Activated CD4-positive, CD25-positive, alpha-beta regulatory T cell treated with anti-CD3 and anti-CD28 coated beads, Interleukin-2, amount 50 U/mL, for 24 hours (primary cell): ENCODE data around the gene PROS1.

Experiments
- ATAC-seq, 2 donors: fragments of 150-1000 bp; cut with Tn5 transposase; one replicate each; pipeline ENCODE4 v1.10.0; 2021; ENCODE audit warnings: mild to moderate bottlenecking in 1 of 2, moderate library complexity in 1 of 2

The PROS1 gene

DNA sequence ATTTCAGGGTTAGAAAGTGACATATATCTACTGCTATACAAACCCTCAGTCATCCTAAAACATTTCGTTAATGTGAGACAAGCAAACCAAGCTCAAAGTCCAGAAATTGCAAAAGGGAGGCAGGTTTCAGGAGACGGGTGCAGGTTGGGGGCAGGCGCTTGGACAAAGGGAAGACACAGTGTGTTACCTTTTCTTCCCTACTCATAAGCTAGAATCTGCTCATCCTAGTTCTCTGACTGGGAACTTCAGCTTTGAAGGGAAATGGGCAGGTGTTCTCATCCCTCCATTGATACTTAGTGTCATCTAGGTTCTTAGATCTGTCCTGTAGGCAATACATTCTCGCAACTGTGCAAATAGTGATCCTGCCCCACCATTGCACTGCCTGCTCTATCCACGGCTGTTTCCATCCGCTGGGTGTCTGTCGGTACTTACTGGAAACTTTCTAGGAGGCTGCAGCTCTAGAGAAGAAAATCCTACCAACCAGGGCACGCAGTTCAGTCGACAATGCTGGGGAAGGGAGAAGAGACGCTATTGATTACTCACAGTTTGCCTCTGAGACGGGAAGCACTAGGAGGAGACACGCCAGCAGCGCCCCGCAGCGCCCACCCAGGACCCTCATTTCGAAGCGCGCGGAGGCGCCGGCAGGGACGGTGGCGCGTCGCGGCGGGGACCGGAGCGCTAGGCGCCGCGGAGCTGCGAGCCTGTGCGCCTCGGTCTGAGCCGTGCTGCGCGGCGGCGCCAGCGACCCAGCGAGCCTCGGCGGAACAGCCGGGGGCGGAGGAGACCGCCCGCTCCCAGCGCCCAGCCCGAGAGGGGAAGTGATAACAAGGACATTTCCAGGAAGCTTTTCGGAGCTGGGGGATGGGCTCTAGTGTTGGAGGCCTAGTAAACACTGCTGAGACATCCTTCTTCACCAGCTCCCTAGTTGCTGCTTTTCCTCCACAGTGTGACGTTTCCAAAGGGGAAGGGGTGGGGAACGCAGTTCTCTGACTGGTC is at the start of gene PROS1:
PROS1 (minus strand) TSS at position 766 of the 996 bp plus-strand sequence; CDS start at position 619, 147 bp downstream.
- ATAC-seq, result peak; percentile 76 to 92

- ATAC-seq, result no peak
Observed at GRCh38 chr3:94020293-94020692, 46.6 kb upstream of the PROS1 start.

GRCh38 chr3:94019659-94020058 is 46.0 kb upstream of the PROS1 start:
- ATAC-seq, result no peak

- no peak for ATAC-seq
Observed at GRCh38 chr3:94015025-94015424, 41.3 kb upstream of the PROS1 start.

DNA sequence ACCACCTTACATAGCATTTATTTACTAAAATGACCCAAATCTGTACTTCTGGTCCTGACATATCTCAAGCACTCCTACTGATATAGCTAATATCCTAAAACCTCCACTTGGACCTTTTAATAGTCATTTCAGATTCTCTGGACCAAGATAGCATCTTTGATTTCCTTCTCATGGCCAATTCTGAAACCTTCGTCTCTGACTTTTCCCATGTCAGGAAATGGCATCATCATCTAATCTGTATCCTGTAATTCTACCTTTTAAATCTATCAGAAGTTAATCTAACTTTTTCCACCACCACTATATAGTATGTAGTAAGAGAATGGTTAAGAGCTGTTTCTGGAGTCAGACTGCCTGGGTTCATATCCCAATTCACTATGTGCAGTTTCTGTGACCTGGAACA is 38.5 kb upstream of the PROS1 start:
- ATAC-seq, result no peak

DNA sequence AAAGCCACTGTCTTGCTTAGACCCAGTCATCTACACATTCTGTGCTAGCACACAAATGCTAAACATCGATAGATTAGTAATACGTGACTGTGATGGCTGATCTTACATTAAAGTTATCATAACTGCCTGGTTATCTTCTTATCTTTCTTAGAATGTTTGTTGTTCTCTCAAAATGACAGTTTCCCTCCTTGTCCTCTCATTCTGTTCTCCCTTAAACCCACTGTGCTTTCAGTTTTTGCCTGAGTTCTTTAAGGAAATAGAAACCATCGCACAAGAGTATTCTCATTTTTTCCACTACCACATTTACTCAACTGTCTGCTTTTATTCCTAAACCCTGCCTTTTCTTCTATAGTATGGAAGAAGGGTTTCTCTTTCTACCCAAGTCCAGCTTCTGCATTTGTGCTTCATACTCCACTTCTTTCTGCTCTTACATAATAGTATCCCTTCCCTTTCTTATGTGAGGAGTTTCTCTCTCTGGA is 37.6 kb upstream of the PROS1 start:
- ATAC-seq, result peak; percentile 93 to 94

GRCh38 chr3:94009608-94010007 is 35.9 kb upstream of the PROS1 start:
- ATAC-seq, result no peak

DNA sequence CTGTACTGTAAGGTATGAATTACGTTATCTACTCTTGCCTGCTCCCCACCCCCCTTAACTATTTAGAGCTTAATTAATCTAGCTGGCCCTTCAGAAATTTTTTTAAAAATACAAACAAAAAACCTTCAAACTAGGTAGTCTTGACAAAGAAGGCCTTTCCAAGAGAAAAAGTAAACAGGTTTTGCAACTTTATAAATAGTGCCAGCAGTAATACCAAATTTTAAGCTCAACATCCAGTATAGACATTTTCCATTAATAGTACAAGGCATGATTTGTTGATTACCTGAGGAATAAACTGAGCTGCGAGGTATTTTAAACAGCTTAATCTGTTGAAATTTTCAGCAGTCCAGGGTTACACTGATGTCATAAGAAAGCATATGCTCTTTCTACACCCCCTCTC is 34.6 kb upstream of the PROS1 start:
- ATAC-seq, result no peak

DNA sequence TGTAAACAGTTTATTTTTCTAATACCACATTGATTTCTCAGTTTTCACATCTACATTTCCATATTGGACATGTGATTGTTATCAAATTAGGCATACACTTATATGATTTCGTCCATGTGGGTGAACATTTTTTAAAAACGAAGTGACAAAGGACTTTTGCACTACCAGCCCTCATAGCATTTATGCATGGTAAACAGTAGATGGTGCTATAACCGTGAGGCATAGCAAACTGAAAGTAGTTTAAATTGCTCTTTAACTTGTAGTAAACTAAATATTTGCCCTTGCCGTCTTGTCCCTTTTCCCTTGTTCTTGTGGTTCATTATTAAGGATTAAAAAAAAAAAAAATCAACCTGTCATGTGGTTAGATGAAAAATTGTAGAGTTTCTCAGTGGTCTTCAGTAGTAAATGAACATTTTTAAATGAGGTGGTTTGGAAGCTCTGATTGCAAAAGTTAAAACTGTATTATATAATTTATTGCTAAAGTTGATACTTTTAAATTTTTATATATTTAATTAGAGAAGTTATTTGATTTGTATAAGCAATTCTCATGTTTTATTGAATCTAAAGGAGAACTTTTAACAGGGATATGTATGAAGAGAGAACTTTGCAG is 30.7 kb upstream of the PROS1 start:
- ATAC-seq, result peak; percentile 56 to 64

- ATAC-seq, result no peak
Observed at GRCh38 chr3:94001827-94002495, 28.3 kb upstream of the PROS1 start.

DNA sequence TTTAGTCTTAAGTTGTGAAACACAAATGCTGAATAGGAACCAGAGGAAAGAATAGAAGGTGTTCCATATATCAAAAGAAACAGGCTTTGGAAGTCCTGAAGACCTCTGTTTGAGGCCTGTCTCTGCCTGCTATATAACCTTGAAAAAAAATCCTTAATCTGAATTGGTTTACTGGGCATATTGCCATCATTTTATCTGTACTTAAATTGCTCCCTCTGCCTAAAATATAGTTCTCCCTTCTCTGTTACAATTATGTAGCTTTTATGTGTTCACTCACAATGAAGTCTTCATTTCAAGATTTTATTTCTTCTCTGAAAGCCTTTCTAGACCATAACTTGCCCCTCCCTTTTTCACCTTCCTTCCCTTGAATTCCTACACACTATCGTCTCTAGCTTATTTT is 27.5 kb upstream of the PROS1 start:
- ATAC-seq, result no peak

DNA sequence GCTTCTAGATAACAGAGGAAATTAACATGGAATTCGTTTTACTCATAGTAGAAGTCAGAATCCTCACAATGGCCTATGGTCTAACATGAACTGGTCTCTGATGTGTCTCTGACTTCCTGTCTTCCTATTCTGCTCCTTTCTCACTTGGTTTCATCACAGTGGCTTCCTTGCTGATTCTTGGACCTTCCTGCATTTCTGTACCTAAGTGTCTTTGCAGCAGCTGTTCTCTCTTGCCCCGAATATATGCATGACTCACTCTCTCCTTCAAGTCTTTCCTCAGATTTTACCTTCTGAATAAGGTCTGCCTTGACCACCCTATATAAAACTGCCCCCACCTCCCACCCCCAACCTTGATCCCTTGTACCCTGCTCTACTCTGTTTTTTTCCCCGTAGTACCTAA is 20.4 kb upstream of the PROS1 start:
- ATAC-seq, result no peak

- no peak for ATAC-seq
Observed at GRCh38 chr3:93992207-93992606, 18.5 kb upstream of the PROS1 start.

- no peak for ATAC-seq
Observed at GRCh38 chr3:93991631-93992030, 17.9 kb upstream of the PROS1 start.

DNA sequence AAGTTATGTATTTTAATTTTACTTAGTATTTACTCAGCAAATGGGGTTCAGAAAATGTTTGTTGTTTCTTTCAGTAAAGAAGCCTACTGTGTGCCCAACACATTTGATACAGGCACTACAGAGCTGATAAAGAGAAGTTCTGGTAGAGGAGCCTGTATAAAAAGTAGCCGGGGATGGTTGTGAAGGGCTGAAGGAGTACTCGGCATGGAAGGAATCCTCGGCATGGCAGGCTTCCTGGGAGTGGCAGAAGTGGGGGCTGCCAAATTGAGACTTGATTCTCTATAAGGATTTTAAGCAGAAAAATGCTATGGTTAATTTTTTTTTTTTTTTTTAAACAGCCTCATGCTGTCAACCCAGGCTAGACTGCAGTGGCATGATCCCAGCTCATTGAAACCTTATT is 15.5 kb upstream of the PROS1 start:
- no peak for ATAC-seq

GRCh38 chr3:93988764-93989163 is 15.1 kb upstream of the PROS1 start:
- no peak for ATAC-seq

DNA sequence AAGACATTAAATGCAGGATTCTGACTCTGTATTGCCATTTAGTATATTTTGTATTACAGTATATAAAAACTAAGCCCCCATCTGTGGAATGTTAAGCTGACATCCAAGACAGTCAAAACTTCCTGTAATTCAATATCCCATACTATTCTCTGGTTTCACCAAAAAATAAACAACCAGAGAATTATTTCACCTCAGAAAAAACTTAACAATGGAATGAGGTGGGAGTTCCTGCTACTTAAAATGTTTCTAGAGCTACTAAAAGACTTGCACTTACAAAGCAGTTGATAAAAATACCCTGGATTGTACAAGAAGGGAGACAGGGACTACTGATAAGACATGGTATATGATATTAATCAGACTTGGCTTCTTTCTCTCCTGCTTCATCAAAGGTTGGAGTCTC is 14.6 kb upstream of the PROS1 start:
- ATAC-seq, result no peak

GRCh38 chr3:93984618-93985017 is 10.9 kb upstream of the PROS1 start:
- ATAC-seq, result no peak

DNA sequence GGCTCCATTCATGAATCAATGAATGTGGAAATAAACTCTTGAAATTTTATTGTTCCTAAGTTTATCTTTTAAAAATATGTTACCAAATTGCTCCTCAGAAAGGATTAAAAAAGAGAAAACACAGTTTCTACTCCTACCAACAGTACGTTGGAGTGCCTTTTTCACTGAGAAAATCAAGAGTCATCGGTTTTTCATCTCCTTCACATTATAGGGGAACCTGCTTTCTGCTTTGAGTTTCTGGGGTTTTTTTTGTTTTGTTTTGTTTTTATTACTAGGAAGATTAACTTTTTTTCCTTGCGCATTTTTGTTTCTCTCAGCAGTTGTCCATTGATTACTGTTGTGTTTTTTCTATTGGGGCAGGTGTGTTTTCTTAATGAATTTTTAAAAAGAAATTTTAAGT is 9.7 kb upstream of the PROS1 start:
- no peak for ATAC-seq

GRCh38 chr3:93981649-93982048 is 8.0 kb upstream of the PROS1 start:
- ATAC-seq, result no peak

GRCh38 chr3:93979850-93980676 is 6.4 kb upstream of the PROS1 start, which contains the start of gene ARL13B:
Gene ARL13B (plus strand): TSS chr3:93980155. CDS start chr3:93980424, 269 bp downstream.
- peak; percentile 100 for ATAC-seq

DNA sequence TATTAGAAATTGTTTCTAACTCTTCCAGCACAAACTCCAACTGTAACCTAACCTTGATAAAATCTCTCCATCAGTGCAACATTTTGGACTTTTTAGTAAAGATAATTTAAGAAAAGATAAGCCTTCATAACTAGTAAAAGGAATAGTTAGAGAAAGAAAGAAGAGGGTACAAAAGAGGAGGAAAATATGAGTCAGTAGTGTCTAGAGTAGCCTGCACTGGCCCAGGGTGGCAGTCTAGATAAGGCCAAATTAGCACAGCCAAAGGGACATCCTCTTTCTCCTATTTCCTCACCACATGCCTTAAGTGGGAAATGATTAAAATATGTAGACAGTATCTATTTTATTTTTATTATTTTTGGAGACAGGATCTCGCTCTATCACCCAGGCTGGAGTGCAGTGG is 3.7 kb downstream of the PROS1 start:
- no peak for ATAC-seq
